Testis (tissue), 3 donors: ENCODE data around the gene PTPRN2. TPM values are rescaled to one million over a fixed set of nuclear protein-coding genes. Genes with fewer than 3 reads are reported as not detected.

Experiments used
- DNase-seq: peaks from one replicate; pipeline ENCODE4 v3.0.0-alpha.2; 2019
- H3K27ac ChIP-seq, 2 donors: fragments of 200-600 bp; sonication (generic); one replicate each; pipeline ENCODE4 v1.5.1; 2019
- H3K27me3 ChIP-seq: fragments of 200-600 bp; sonication (generic); one replicate; pipeline ENCODE4 v1.5.1; 2019
- H3K36me3 ChIP-seq: fragments of 200-600 bp; sonication (generic); one replicate; pipeline ENCODE4 v1.5.1; 2017; ENCODE audit warnings: low read depth; ENCODE audit errors: missing control alignments
- H3K4me1 ChIP-seq: fragments of 200-600 bp; sonication (generic); one replicate; pipeline ENCODE4 v1.5.1; 2019
- H3K4me3 ChIP-seq, 2 donors: fragments of 200-600 bp; sonication (generic); one replicate each; pipeline ENCODE4 v1.5.1; 2017 to 2019
- H3K9me3 ChIP-seq: fragments of 200-600 bp; sonication (generic); one replicate; pipeline ENCODE4 v1.5.1; 2017
- CTCF ChIP-seq, 3 experiments: fragments of 450-650 bp in 2 of 3; fragments of 200-600 bp in 1 of 3; sonication (generic) in 1 of 3; IDR thresholded peaks; one replicate each; pipeline ENCODE4 v1.5.1; 2016 to 2019; ENCODE audit warnings: antibody characterized with exemption in 3 of 3, mild to moderate bottlenecking in 2 of 3, moderate library complexity in 1 of 3
- POLR2A ChIP-seq: fragments of 450-650 bp; IDR thresholded peaks from one replicate; pipeline ENCODE4 v1.6.1; 2017; ENCODE audit warnings: antibody characterized with exemption, mild to moderate bottlenecking, moderate library complexity
- WGBS, 2 donors: methylation state at CpG; one replicate each; pipeline ENCODE4 v1.1.5; 2018; 5-methylcytosine and 5-hydroxymethylcytosine counted together
- intact Hi-C: fragments of 100-400 bp; cut with DNase I; formaldehyde crosslinking; loops from one replicate; pipeline ENCODE4 v1.15.1; 2023; ENCODE audit warnings: low total_unique reads
- polyA plus RNA-seq: library from polyadenylated mRNA; stranded (reverse); fragments of 350-450 nt; fragmentation: Illumina TruSeq; extraction: RNeasy Lipid Tissue Mini Kit (QIAGEN cat#74804); gene quantifications from one replicate; pipeline ENCODE4 v1.2.3, GENCODE V29; 2014; ENCODE audit warnings: low read depth, low replicate concordance; ENCODE audit not compliant: insufficient read depth
- total RNA-seq, 2 donors: library from RNA; depleted of rRNA; stranded (reverse); fragments of >200 nt; gene quantifications; one replicate each; pipeline ENCODE4 v1.2.3, GENCODE V29; 2016

PTPRN2 gene
- total and polyA plus RNA-seq, 3 donors from 2014 or later = 9.3 to 10.8 (median 9.8) TPM

GRCh38 chr7:157514746-157515145 lies 1072.9 kb downstream of the PTPRN2 start:
- intact Hi-C loops = no loop called here
- Histone ChIP-seq H3K9me3 (no peaks in the 10 kb centered on the region), H3K4me1 (no peaks in the 10 kb centered on the region), H3K27ac (no peak overlapping the region), H3K36me3 (no peaks in the 10 kb centered on the region), H3K4me3 (no peak overlapping the region), H3K27me3 (no peaks in the 10 kb centered on the region)
- WGBS, 2 donors = 60 to 75% methylated on average over 6 of the region's 6 CpGs
- TF ChIP-seq POLR2A = no peak
- TF ChIP-seq CTCF (IDR thresholded peaks at IDR 0.05) = no peak
- DNase-seq = no peak

- intact Hi-C loops = no loop called here
- 45 to 70% methylated on average over 9 to 11 of the region's 11 CpGs for WGBS, 2 donors
These were observed 1073.3 kb downstream of the PTPRN2 start for GRCh38 chr7:157514306-157514705.

GRCh38 chr7:157513682-157514081 lies 1073.9 kb downstream of the PTPRN2 start:
- H3K36me3 ChIP-seq = no peaks in the 10 kb centered on the region
- no peak overlapping the region for H3K4me3 ChIP-seq
- H3K27ac ChIP-seq = no peak overlapping the region
- DNase-seq = no peak
- 90 to 94% methylated on average over 16 of the region's 16 CpGs for WGBS, 2 donors
- no peaks in the 10 kb centered on the region for H3K27me3 ChIP-seq
- intact Hi-C loops = no loop called here
- H3K4me1 ChIP-seq = no peaks in the 10 kb centered on the region
- H3K9me3 ChIP-seq = no peaks in the 10 kb centered on the region
- TF ChIP-seq CTCF (IDR thresholded peaks at IDR 0.05) (no peak), POLR2A (no peak)

More at GRCh38 chr7:157514306-157514705, 1073.3 kb downstream of the PTPRN2 start:
- no peak overlapping the region for H3K27ac ChIP-seq
- no peaks in the 10 kb centered on the region for H3K36me3 ChIP-seq
- H3K27me3 ChIP-seq = no peaks in the 10 kb centered on the region
- no peak overlapping the region for H3K4me3 ChIP-seq
- H3K9me3 ChIP-seq = no peaks in the 10 kb centered on the region
- no peak for DNase-seq
- TF ChIP-seq POLR2A (no peak), CTCF (IDR thresholded peaks at IDR 0.05) (no peak)
- H3K4me1 ChIP-seq = no peaks in the 10 kb centered on the region

GRCh38 chr7:157513162-157513621 lies 1074.4 kb downstream of the PTPRN2 start:
- Histone ChIP-seq H3K27ac (no peak overlapping the region), H3K4me3 (no peak overlapping the region), H3K4me1 (no peaks in the 10 kb centered on the region), H3K27me3 (no peaks in the 10 kb centered on the region), H3K9me3 (no peaks in the 10 kb centered on the region), H3K36me3 (no peaks in the 10 kb centered on the region)
- WGBS, 2 donors = 71 to 79% methylated on average over 16 to 18 of the region's 18 CpGs
- TF ChIP-seq POLR2A (no peak), CTCF (IDR thresholded peaks at IDR 0.05) (no peak)
- intact Hi-C loops = no loop called here
- no peak for DNase-seq

- Histone ChIP-seq H3K4me3 (no peak overlapping the region), H3K36me3 (no peaks in the 10 kb centered on the region), H3K27ac (no peak overlapping the region), H3K27me3 (no peaks in the 10 kb centered on the region), H3K4me1 (no peaks in the 10 kb centered on the region), H3K9me3 (no peaks in the 10 kb centered on the region)
- no peak for DNase-seq
- 67 to 91% methylated on average over 2 of the region's 2 CpGs for WGBS, 2 donors
- intact Hi-C loops = no loop called here
- TF ChIP-seq POLR2A (no peak), CTCF (IDR thresholded peaks at IDR 0.05) (no peak)
These were observed 1078.4 kb downstream of the PTPRN2 start for GRCh38 chr7:157509226-157509625.
